Peyer's patch (tissue), 4 donors: ENCODE results near the gene HBG2.

Experiments
- POLR2A ChIP-seq, 2 donors: fragments of 450-650 bp; IDR thresholded peaks; one replicate each; pipeline ENCODE4 v1.5.1; 2017; ENCODE audit warnings: antibody characterized with exemption in 2 of 2, mild to moderate bottlenecking in 2 of 2, moderate library complexity in 2 of 2
- TF ChIP-seq, protein P1 (sequence below), 6 experiments: fragments of 450-650 bp in 4 of 6; fragments of 200-600 bp in 2 of 6; sonication (generic) in 1 of 6; IDR thresholded peaks; one replicate each; pipeline ENCODE4 v1.5.1; 2017 to 2019; ENCODE audit warnings: antibody characterized with exemption in 6 of 6, mild to moderate bottlenecking in 3 of 6, moderate library complexity in 1 of 6

DNA sequence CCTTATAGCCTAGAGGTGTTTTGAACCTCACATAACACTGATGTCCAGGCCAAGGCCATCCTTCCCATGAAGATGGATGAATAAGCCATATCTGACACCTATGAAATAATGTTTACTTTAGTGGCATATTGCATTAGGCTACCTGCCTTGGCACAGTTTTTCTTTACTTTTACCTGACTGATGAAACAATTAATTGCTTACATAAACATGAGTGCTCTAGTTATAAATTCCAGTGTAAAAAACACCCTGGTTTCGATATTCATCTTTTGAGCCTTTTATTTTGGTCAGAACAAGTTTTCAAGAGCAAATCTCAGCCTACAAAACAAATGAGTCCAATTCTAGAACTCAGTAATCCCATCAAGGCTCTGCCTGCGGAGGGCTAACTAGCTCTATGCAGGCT lies 22.1 kb upstream of the HBG2 start:
- TF ChIP-seq, protein P1, sequence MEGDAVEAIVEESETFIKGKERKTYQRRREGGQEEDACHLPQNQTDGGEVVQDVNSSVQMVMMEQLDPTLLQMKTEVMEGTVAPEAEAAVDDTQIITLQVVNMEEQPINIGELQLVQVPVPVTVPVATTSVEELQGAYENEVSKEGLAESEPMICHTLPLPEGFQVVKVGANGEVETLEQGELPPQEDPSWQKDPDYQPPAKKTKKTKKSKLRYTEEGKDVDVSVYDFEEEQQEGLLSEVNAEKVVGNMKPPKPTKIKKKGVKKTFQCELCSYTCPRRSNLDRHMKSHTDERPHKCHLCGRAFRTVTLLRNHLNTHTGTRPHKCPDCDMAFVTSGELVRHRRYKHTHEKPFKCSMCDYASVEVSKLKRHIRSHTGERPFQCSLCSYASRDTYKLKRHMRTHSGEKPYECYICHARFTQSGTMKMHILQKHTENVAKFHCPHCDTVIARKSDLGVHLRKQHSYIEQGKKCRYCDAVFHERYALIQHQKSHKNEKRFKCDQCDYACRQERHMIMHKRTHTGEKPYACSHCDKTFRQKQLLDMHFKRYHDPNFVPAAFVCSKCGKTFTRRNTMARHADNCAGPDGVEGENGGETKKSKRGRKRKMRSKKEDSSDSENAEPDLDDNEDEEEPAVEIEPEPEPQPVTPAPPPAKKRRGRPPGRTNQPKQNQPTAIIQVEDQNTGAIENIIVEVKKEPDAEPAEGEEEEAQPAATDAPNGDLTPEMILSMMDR (IDR thresholded peaks at IDR 0.05) = no peak
- TF ChIP-seq POLR2A (IDR thresholded peaks at IDR 0.05) = no peak
